Measurements from ENCODE around the gene GPC6.

DNA sequence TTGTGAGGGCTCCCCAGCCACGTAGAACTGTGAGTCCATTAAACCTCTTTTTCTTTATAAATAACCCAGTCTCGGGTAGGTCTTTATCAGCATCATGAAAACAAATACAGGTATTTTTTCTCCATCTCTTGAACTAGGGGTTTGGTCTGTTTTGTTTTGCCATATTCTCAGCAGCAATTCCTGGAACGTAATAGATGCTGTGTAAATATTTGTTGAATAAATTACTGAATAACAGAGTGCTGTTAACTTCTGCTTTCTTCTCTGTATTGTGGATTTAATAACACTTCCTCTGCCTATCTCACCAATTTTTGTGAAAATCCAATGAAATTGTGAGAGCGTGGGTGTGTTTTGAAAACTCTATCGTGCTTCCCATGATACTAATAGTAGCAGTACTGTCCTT, 823.4 kb downstream of the GPC6 start:
- no peak for TF ChIP-seq RAD21 (conservative IDR thresholded peaks at IDR 0.05)
- TF ChIP-seq, protein P1, sequence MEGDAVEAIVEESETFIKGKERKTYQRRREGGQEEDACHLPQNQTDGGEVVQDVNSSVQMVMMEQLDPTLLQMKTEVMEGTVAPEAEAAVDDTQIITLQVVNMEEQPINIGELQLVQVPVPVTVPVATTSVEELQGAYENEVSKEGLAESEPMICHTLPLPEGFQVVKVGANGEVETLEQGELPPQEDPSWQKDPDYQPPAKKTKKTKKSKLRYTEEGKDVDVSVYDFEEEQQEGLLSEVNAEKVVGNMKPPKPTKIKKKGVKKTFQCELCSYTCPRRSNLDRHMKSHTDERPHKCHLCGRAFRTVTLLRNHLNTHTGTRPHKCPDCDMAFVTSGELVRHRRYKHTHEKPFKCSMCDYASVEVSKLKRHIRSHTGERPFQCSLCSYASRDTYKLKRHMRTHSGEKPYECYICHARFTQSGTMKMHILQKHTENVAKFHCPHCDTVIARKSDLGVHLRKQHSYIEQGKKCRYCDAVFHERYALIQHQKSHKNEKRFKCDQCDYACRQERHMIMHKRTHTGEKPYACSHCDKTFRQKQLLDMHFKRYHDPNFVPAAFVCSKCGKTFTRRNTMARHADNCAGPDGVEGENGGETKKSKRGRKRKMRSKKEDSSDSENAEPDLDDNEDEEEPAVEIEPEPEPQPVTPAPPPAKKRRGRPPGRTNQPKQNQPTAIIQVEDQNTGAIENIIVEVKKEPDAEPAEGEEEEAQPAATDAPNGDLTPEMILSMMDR (IDR thresholded peaks at IDR 0.05; ENCODE audit: poor library complexity, severe bottlenecking), result no peak
- TF ChIP-seq, protein P2, sequence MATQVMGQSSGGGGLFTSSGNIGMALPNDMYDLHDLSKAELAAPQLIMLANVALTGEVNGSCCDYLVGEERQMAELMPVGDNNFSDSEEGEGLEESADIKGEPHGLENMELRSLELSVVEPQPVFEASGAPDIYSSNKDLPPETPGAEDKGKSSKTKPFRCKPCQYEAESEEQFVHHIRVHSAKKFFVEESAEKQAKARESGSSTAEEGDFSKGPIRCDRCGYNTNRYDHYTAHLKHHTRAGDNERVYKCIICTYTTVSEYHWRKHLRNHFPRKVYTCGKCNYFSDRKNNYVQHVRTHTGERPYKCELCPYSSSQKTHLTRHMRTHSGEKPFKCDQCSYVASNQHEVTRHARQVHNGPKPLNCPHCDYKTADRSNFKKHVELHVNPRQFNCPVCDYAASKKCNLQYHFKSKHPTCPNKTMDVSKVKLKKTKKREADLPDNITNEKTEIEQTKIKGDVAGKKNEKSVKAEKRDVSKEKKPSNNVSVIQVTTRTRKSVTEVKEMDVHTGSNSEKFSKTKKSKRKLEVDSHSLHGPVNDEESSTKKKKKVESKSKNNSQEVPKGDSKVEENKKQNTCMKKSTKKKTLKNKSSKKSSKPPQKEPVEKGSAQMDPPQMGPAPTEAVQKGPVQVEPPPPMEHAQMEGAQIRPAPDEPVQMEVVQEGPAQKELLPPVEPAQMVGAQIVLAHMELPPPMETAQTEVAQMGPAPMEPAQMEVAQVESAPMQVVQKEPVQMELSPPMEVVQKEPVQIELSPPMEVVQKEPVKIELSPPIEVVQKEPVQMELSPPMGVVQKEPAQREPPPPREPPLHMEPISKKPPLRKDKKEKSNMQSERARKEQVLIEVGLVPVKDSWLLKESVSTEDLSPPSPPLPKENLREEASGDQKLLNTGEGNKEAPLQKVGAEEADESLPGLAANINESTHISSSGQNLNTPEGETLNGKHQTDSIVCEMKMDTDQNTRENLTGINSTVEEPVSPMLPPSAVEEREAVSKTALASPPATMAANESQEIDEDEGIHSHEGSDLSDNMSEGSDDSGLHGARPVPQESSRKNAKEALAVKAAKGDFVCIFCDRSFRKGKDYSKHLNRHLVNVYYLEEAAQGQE (IDR thresholded peaks at IDR 0.05; ENCODE audit: borderline replicate concordance), result no peak
- no peak for TF ChIP-seq EZH2 (IDR thresholded peaks at IDR 0.05; ENCODE audit: borderline replicate concordance, insufficient read depth, low read length, poor library complexity, severe bottlenecking)
- TF ChIP-seq EP300 (conservative IDR thresholded peaks at IDR 0.05; ENCODE audit: poor library complexity, severe bottlenecking), result no peak
- TF ChIP-seq SMC3 (conservative IDR thresholded peaks at IDR 0.05; ENCODE audit: poor library complexity), result no peak
- no peak for TF ChIP-seq POLR2AphosphoS5 (IDR thresholded peaks at IDR 0.05)

All from neural cell (in vitro differentiated cells).